ENCODE data around the gene PEX5L. TPM values are rescaled to one million over a fixed set of nuclear protein-coding genes. Genes with fewer than 3 reads are reported as not detected.
A peak's percentile ranks its signal among the peaks of the same experiment; 100 is the strongest.

Gene PEX5L
- total RNA-seq, 2 donors from 2014 or later: 0.07 to 0.90 TPM

DNA sequence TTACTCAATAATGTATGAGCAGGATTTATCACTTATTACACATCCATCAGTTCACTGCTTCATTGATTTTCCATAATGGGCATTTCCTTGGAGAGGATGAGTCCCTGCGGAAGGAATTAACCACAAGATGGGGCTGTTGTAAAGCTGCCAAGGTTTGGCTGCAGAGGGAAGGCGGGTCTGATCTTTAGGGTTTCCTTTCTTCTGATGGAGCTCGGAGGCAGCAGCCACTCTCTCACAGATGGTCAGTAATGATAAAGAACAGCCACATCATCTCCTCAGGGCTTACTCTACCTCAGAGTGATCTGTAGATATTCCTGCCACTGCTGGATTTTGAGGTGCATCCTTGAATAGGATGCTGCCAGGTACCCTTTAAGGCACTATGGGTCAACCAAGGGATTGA is 268.7 kb downstream of the PEX5L start:
- DNase-seq (ENCODE audit: low spot score): no peak
- H3K9me3 ChIP-seq: no peaks in the 10 kb centered on the region
- H3K36me3 ChIP-seq: peaks cover 50% of the 10 kb centered on the region
- no peaks in the 10 kb centered on the region for H3K27me3 ChIP-seq
- H3K4me3 ChIP-seq: no peak overlapping the region
- H3K4me1 ChIP-seq: peaks cover 0 to 8% of the 10 kb centered on the region in 2 donors
- no peak overlapping the region for H3K27ac ChIP-seq
- peak in 1 of 2 donors; percentile 43 for TF ChIP-seq CTCF (IDR thresholded peaks at IDR 0.05)

GRCh38 chr3:179766416-179767133 is 270.2 kb downstream of the PEX5L start:
- H3K4me3 ChIP-seq: no peak overlapping the region
- H3K27me3 ChIP-seq: no peaks in the 10 kb centered on the region
- no peak for TF ChIP-seq CTCF (IDR thresholded peaks at IDR 0.05)
- H3K27ac ChIP-seq: no peak overlapping the region
- H3K4me1 ChIP-seq: peaks cover 0 to 8% of the 10 kb centered on the region in 2 donors
- H3K36me3 ChIP-seq: peaks cover 54% of the 10 kb centered on the region
- DNase-seq (ENCODE audit: low spot score): no peak
- no peaks in the 10 kb centered on the region for H3K9me3 ChIP-seq

DNA sequence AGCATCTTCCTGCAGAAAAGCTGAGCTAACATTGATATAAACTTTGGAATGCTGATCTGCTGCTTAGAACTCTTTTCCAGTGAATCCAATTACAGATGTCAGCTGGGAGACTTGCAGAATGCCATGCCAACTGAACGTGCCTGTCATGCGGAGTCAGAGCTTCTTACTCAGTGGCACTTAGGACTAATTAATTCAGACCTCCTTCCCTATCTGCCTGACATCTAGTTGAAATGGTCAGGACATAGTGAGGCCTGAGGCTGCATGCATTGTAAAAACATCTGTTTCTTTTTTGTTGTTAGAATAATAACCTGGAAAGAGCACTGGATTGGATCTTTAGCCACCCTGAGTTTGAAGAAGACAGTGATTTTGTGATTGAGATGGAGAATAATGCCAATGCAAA is 271.3 kb downstream of the PEX5L start:
- DNase-seq (ENCODE audit: low spot score): no peak
- Histone ChIP-seq H3K4me1 (peaks cover 0 to 8% of the 10 kb centered on the region in 2 donors), H3K4me3 (no peak overlapping the region), H3K36me3 (peaks cover 58% of the 10 kb centered on the region), H3K9me3 (no peaks in the 10 kb centered on the region), H3K27me3 (no peaks in the 10 kb centered on the region), H3K27ac (no peak overlapping the region)
- no peak for TF ChIP-seq CTCF (IDR thresholded peaks at IDR 0.05)

DNA sequence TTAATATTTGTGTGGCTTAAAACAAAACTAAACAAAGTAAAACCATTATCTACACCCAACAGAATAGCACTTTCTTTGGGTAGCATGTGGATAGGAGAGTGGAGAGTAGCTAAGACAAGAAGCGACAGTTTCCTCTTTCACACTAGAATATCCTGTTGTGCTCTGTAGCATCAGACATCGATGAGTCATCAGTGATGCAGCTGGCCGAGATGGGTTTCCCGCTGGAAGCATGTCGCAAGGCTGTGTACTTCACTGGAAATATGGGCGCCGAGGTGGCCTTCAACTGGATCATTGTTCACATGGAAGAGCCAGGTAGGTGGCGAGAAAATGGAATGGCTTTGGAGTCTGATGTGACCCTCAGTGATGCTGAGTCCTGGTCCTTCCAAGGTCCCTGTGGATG is 275.8 kb downstream of the PEX5L start:
- peaks cover 43% of the 10 kb centered on the region for H3K36me3 ChIP-seq
- H3K4me3 ChIP-seq: no peak overlapping the region
- no peaks in the 10 kb centered on the region for H3K27me3 ChIP-seq
- H3K4me1 ChIP-seq: no peaks in the 10 kb centered on the region
- TF ChIP-seq CTCF (IDR thresholded peaks at IDR 0.05): no peak
- no peak for DNase-seq (ENCODE audit: low spot score)
- H3K27ac ChIP-seq: no peak overlapping the region
- H3K9me3 ChIP-seq: no peaks in the 10 kb centered on the region

GRCh38 chr3:179750720-179751328 is 285.9 kb downstream of the PEX5L start:
- Histone ChIP-seq H3K27ac (no peak overlapping the region), H3K4me3 (no peak overlapping the region), H3K27me3 (no peaks in the 10 kb centered on the region), H3K9me3 (no peaks in the 10 kb centered on the region), H3K36me3 (peaks cover 11% of the 10 kb centered on the region), H3K4me1 (no peaks in the 10 kb centered on the region)
- TF ChIP-seq CTCF (IDR thresholded peaks at IDR 0.05): peak; percentile 16 to 50
- no peak for DNase-seq (ENCODE audit: low spot score)
